Measurements from ENCODE around the gene MBD5.

- TF ChIP-seq, protein P1, sequence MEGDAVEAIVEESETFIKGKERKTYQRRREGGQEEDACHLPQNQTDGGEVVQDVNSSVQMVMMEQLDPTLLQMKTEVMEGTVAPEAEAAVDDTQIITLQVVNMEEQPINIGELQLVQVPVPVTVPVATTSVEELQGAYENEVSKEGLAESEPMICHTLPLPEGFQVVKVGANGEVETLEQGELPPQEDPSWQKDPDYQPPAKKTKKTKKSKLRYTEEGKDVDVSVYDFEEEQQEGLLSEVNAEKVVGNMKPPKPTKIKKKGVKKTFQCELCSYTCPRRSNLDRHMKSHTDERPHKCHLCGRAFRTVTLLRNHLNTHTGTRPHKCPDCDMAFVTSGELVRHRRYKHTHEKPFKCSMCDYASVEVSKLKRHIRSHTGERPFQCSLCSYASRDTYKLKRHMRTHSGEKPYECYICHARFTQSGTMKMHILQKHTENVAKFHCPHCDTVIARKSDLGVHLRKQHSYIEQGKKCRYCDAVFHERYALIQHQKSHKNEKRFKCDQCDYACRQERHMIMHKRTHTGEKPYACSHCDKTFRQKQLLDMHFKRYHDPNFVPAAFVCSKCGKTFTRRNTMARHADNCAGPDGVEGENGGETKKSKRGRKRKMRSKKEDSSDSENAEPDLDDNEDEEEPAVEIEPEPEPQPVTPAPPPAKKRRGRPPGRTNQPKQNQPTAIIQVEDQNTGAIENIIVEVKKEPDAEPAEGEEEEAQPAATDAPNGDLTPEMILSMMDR (IDR thresholded peaks at IDR 0.05; ENCODE audit: low read depth, low read length), result no peak
- no peak for TF ChIP-seq EZH2phosphoT487 (IDR thresholded peaks at IDR 0.05; ENCODE audit: low read depth)
Observed at GRCh38 chr2:148524519-148524919, 503.6 kb downstream of the MBD5 start.

All from OCI-LY3 (cell line).